GM21619 (cell line): Measurements from ENCODE around the gene XDH.

ENCODE experiments used
- ATAC-seq: cut with Tn5 transposase; IDR thresholded peaks from one replicate; pipeline ENCODE4 v1.9.1; 2021; ENCODE audit not compliant: unreplicated experiment

Gene XDH

DNA sequence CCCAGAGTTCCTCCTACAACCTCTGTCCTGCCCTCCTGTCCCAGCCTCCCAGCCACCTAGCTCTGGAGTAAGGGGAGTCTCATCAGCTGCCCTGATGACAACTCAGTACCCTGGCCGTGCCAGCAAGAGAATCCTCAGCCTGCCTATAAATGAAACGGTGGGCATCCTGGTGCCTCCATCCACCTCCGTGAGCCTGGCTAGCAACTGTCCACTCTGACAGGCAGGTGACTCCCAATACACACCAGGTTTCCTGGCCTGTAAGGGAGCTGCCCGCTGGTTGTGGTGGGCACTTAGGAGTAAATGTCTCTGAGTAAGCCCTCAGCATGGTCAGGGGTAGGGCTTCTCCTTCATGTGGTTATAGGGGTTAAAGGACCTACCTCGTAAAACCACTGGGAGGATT is 81.5 kb downstream of the XDH start:
- ATAC-seq = peak; percentile 8

DNA sequence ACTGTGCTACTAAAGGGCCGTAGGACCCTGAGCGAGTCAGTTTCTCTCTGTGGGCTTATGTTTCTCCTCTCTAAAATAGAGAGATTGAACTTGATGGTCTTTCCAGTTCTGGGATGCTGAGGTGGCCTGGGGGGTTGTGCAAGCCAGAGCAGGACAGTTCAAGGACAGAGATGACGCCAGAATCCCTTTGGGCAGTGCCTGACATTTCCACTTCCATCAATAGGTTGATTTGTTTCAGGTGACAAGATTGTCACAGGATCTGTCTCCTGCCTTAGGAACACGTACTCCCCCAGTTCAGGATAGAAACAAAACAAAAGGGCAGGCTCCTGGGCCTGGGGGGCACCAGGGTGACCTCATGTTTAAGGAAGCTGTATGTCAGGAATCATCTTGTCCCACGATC is 82.0 kb downstream of the XDH start:
- ATAC-seq = no peak

DNA sequence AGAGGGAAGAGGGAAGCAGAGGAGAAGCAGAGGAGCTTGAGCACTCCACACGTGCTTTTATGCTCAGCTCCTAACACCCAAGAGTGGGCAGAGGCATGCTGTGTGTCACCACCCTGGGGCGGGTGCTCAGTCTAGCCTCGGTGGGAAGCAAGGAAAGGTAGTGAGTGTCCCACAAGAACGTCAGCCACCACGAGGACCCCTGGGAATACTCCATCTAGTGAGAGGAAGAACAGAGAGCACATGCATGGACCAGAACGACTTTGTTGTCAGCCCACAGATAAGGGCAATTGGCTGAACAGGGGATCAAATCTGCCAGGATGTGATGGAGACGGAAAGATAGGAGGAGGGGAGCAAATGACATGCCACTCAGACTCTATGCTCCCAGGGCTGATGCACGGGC is 83.4 kb downstream of the XDH start:
- ATAC-seq = no peak

DNA sequence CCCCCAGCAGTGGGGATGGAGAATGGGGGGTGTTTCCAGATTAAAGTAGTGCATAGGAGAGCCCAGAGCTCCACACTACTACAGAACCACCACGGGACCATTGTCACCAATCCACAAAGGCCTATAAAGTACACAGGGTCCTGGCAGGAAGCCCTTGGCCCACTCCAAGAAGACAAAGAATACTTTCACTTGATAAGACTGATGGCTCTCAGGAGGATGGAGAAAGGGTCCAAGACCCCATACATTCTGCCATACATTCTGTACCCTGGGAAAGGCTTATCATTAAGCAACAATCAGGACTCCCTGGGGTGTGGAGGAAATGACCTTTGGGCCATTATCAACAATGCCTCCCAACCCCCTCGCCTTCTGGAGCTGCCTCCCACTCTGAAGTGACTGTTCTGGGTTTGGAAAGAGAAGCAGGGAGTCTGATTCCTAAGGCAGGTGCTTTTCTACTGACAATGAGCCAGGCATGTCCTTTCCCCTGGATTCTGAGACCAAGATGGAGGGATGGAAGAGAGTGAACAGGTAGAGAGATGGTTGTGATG is 85.4 kb downstream of the XDH start:
- ATAC-seq = no peak

DNA sequence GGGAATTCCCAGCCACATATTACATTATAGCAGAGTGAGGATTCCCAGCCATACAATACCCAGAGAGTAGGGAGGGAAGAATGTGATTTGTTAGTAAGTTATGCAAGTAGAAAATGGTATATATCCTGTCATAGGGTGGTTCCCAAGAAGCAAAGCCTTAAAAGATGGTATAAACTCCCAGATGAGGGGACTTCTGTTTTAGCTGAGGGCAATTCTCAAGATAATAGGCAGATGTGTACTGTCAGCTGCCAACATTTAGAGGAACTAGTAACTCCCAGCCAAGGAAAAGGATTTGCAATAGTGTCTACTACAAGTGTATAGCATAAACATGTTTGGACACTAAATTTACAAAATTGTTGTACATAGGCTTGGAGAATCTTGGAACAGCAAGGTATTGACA is 86.5 kb downstream of the XDH start:
- no peak for ATAC-seq

DNA sequence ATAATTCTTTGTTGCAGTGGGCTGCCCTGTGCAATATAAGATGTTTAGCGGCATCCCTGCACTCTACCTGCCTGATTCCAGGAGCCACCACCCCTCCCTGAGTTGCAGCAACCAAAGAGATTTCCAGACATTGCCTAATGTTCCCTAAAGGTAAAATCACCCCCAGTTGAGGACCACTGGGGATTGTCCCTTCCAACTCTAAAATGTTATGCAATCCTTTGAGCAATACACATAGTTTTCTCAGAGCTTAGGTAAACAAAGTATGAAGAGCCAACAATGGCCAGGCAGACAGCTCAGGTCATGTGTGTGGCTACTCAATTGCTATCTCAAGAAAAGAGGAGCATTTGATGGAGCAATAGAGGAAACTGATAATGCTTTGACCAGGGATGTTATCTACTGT is 87.0 kb downstream of the XDH start:
- ATAC-seq = no peak

DNA sequence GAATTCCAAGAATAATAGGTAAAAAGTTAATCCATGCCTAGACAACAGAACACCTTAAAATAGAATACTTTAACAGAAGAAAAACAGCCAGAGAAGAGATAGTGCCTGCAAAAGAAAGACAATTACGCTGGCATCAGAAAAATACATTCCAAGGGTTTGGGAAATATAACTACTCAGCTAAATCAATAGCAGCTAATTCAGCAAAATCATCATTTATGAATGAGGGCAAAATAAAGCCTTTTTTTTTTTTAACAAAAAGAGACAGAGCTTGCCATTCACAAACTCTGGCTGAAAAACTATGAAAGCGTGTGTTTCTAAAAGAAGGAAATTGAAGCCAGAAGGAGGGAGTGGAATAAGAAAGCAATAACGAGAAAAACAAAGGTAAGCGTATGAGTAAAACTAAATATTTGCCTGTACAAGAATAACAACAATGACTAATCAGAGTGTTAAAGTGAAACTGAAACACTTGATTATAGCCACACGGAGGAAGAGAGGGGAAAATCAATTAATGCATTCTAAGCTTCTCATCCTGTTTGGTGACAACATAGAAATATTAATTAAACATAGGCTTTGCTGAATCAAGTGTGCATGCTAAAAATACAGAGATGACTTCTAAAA is 90.4 kb downstream of the XDH start:
- peak; percentile 85 for ATAC-seq

DNA sequence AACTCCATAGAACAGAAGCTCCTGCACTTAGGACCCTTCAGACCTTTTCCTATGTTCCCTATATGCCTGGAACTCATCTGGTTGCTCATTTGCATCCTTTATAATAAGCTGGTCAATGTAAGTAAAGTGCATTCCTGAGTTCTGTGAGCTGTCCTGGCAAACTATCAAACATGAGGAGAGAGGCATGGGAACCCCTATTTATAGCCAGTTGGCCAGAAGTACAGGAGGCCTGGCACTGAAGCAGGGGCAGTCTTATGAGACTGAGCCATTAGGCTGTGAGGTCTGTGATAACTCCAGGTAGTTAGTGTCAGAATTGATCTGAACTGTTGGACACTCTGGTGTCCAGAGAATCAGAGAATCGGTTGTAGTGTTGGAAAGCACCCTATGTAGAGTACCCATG is 92.2 kb downstream of the XDH start:
- no peak for ATAC-seq

DNA sequence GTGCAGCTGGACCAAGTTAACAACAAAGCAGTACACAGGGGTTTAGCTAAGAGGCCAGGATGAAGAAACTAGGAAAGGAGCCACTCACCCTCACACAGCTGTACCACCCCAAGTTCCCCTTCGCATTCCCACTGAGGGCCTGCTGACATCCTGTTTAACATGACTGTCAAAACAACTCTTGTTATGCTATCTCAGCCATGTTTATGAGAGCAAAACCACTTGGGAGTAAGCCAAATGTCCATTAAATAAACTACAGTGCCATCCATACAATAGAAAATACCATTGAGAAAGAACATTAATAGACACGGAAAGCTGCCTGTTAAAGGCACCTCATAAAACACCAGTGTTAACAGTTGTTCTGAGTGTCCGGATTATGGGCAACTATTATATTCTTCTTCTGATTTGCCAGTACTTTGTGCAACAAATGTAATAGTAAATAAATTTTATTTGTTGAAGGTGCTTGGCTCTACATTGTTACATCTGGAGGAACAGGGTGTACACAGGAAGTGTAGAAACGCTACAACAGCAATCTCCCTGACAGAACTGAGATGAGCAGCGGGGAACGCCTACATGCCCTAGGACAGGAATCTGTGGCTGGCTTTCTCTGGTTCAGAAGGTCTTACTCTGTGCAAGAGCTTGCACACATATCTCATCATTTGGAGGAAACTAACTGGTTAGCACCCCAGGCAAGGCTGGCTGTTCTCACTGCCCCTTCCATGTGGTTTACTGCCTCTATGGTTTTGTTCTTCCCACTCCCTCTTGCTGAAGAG is 95.0 kb downstream of the XDH start:
- ATAC-seq = no peak

DNA sequence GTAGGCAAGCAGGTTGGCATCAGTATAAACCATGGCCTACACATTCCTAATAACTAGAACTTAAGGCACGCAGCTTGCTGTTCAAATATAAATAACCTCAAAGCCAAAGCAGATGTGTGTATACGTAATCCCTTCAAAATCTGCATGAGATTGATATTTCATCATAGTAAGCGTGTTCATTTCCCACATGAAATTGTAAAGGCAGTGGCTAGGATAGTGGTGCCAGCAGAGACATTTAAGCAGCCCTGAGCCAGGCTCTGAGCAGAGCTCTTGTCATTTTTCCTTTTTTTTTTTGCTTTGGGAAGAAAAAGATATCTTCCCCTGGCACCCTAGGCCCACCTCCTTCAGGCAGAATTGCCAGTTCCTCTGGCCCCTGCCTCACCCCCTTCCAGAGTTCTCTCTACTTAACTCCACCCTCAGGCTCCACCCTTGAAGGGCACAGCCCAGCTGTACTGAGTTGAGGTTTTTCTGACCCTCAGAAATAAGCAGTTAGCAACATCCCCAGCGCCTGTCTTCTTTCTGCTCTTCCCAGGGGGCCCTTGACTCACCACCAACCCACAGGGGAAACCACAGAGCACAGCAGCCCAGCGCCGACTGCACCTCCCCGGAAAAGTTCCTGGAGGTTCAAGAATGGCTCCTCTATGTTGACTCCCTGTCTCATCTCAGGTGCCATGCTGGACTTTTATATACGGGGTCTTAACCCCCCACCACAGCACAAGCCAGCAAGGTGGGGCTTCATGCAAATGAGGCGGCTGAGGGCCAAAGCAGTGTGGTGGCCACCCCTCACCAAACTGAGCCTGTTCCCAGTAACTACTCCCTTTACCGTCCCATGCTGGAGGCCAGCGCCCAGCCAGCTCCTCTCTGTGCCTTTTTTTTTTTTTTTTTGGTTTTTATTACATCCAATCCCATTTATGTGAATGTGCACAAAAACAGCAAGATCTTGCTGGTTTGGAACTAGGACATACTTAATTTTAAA is 95.9 kb downstream of the XDH start:
- ATAC-seq = peak; percentile 82

DNA sequence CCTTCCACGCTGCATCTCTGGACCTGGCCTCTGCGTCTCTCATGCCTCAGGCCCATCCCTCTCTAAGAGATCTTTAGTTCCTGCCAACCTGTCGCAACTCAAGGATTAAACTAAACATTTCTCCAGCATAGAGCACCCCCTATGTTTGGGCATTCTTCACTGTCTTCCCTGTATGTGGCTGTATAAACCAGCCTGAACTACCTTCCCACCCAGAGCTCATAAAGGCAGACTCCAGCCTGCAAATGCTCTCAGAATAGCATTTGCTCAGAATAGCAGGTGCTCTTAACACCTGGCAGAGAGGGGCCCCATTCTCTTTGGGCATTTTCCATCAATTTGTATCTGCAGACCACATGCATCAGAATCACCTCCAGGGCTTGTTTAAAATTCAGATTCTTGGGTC is 97.1 kb downstream of the XDH start:
- ATAC-seq = no peak

DNA sequence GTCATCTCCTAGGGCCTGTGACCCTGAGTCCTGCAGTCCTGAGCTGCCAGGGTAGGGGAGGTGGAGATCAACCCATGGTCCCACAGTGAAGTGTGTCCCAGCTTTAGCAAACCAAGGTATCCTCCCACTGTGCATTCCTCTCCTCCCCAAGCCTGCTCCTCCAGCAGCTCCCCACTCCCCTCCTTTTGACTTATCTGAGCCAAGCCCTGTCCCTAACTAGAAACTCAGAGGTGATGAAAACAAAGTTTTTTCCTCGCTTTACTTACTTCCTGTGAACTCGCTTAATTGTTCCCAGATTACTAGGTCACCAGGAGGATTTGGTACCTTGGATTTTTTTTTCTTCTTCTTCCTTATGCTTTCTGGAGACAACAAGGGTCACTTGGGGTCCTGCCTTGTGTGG is 99.8 kb downstream of the XDH start:
- no peak for ATAC-seq

DNA sequence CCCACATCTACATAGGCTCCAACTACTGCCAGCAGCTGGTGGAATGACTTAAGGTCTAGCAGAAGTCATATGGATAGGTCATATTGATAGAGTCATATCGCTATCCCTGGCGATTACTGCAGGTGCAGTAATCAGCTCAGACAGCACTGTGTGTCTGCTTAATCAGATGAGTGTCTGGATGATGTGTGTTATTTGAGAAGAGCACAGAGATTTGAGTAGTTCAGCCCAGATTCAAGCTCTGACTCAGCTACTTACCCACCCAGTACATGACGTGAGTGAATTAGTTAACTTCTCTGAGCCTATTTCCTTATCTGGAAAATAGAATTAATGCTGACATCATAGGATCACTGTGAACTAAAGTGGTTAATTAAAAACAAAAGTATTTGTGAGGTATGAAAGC is 101.6 kb downstream of the XDH start:
- ATAC-seq = no peak

DNA sequence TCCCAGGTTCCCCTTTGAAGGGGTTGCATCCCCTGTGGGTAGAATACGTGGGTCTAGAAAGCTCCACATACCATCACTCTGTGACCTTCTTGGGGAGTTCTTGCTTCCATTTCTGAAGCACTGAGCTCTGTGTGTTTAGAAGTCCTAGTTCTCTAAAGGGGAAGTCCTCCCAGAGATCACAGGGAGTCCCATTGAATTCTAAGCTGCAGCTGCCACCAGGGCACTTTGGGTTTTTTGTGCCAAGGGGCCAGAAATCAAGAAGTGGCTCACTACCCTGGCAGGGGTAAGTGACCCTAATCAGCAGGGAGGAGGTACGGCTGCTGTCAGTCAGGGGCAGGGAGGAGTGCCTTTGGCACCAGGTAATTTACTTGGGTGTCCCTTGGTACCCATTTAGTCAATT is 109.7 kb downstream of the XDH start:
- no peak for ATAC-seq

DNA sequence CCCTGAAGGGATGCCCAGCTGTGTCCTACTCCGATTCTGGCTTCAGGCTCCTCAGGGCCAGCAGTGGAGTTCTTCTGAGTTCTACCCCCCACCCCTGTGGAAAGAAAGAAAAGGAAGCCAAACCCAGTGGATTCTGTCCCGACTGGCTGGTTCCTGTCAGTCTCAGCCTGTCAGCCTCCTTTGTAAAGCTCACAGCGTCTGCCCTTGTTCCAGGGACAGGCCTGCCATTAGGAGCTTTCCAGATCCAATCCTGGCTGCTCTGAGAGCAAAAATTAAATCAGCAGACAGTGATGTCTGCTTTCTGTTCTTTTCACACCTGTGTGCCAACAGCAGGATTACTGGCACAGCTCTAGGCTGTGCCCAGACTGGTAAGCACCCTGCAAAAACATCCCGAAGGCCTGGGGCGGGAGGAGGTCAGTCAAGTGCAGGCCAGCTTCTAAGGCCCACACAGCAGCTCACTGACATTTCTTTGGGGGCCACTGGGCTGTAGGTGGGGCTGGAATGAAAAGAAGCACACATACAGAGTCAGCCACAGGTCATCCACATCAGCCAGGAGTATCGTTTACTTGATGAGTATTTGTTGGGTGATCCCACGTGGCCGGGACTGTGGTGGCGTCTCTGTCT is 111.5 kb downstream of the XDH start:
- ATAC-seq = no peak

DNA sequence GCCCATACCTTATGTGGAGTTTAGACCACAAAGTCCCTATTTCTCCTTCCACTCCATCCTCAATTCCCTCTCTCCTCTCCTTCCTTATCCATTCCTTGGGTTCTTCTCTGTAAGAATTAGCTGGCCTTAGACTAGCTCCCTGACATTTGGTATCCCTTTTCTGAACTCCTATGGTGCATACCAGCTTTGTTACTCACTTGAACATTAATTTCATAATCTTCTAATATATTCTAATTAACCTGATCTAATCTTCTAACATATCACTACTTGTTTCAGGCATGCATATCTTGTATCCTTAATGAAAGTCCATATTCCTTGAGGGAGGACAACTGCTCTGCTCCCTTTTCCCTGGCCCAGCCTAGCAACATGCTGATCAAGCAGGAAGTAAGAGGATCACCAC is 114.2 kb downstream of the XDH start:
- ATAC-seq = no peak

DNA sequence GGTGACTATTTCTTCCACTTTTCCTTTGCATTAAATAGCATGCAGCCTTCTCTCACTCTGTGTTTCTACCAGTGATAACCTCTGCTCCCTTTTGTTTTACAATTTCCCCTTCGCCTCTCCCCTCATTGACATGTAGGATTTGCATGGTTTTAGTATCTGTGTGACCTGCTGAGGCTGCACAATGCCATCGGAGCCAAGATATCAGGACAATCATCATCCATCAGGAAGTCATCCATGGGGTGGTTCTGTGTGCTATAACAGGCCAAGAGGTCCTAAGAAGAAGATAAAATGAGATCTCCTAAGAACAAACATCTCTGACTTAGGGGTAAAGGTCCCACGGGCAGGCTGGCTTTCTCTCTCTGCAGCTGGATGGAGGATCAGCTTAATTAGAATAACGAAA is 115.0 kb downstream of the XDH start:
- ATAC-seq = no peak

DNA sequence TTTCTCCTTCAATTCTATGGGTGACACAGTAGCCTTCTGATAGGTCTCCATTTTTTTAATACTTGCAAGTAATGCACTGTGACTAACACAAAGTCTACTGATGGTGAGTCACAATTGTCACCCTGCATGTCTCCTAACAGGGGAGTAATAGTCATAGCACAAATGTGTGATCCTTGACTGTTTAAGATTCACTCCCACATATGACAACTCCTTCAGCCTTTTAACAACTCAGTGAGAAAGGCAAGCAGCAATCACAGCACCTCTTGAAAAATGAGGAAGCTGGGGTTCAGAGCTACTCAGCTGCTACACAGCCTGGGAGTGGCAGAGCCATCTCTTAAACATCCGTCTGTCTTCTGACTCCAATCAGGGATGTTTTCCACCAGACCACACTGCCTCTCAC is 116.8 kb downstream of the XDH start:
- no peak for ATAC-seq

DNA sequence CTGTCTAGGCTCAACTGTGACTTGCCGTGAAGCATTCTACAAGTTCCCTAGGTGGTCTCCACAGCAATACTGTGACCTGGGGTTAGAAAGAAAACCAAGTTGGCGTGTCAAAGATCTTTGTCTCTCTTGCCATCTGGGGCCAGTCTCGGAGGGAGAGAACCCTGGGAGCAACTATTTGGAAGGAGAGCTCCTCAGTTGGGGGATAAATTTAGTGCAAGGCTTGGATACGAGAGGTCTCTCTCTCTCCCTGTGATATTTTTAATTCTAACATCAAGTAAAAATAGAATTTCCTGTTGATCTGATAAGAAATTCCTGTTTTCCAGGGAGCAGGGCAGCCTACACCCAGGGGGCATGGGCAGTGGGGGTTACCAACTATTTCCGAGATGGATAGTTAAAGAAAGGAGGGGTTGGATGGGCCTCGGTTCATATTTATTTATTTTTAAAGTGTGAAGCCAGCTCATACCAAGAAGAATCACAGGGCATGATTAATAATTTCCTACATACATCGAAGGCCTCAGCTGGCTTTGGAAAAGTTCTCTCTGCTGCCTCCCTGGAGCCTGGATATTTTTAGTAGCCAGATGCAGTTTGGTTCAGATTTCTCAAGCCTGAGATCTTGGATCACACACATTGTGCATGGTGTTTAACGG is 117.8 kb downstream of the XDH start:
- ATAC-seq = no peak

DNA sequence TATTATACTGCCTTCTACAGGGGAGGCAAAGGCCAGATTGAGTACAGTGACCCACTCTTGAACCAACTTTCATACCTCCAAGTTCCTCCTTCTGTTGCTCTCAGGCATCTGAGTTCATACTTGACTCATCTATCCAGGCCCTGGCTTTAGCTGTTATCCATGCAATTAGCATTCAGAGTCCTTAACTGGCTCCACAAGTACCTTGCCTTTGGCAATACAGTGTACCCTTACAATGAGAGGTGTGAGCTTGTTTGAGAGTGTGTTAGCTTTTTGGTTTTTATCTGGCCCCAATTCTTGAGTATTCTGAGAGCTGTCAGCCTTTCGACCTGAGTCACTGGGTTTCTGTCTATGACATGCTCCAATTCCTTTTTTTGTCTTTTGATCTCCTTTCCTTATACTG is 120.3 kb downstream of the XDH start:
- no peak for ATAC-seq

DNA sequence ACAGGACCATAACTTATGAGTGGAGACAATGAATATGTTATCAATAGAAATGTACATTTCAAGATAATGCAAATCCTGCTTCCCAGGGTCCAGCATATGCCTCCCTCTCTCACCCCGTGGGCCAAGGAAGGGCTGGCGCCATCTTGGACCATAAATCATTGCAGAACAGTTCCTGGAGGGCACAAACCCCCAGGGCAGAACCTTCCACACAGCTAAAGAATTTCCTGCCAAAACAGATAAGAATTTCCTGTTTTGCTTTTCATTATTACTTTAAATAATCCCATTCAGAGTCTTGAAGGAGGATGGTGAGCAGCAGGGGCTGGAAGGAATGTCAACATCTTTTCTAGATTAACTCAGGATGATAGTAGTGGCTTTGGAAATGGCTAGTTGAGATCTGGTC is 126.9 kb downstream of the XDH start:
- no peak for ATAC-seq
